Fibroblast of lung (primary cell): Measurements from ENCODE around the gene RERE. TPM values are rescaled to one million over a fixed set of nuclear protein-coding genes. Genes with fewer than 3 reads are reported as not detected.

ENCODE experiments used
- DNase-seq, 2 donors: peaks; one replicate each; pipeline versions ENCODE4 v3.0.0 to v3.0.0-alpha.2; 2010; ENCODE audit warnings: low read depth in 2 of 2
- H2AFZ ChIP-seq: 2 replicates; pipeline ENCODE4 v1.5.1; 2012; ENCODE audit warnings: low read length, control low read depth, inconsistent platforms
- H3K27ac ChIP-seq: 2 replicates; pipeline ENCODE4 v1.5.1; 2011; ENCODE audit warnings: low read length, control low read depth; ENCODE audit not compliant: insufficient read depth
- H3K27me3 ChIP-seq: 2 replicates; pipeline ENCODE4 v1.5.1; 2011; ENCODE audit warnings: mild to moderate bottlenecking, low read length; ENCODE audit not compliant: control insufficient read depth, insufficient read depth
- H3K36me3 ChIP-seq: 2 replicates; pipeline ENCODE4 v1.5.1; 2011; ENCODE audit warnings: low read length; ENCODE audit not compliant: control insufficient read depth, insufficient read depth
- H3K4me1 ChIP-seq: 2 replicates; pipeline ENCODE4 v1.5.1; 2011; ENCODE audit warnings: low read length; ENCODE audit not compliant: control insufficient read depth, insufficient read depth; ENCODE audit errors: extremely low read depth
- H3K4me2 ChIP-seq: 2 replicates; pipeline ENCODE4 v1.5.1; 2011; ENCODE audit warnings: low read length, control low read depth; ENCODE audit not compliant: insufficient read depth; ENCODE audit errors: extremely low read depth
- H3K4me3 ChIP-seq, 4 experiments: fragments of 200-600 bp in 1 of 4; sonication (generic) in 1 of 4; replicated peaks in 1 of 4; 2 replicates each; pipeline ENCODE4 v1.5.1; 2011 to 2016; ENCODE audit warnings: low read length in 4 of 4, low read depth in 3 of 4, mild to moderate bottlenecking in 3 of 4, control low read depth in 2 of 4, inconsistent platforms in 1 of 4, mixed read lengths in 1 of 4; ENCODE audit not compliant: insufficient read depth in 1 of 4; ENCODE audit errors: control extremely low read depth in 1 of 4
- H3K79me2 ChIP-seq: 2 replicates; pipeline ENCODE4 v1.5.1; 2012; ENCODE audit warnings: mild to moderate bottlenecking, low read length, inconsistent platforms; ENCODE audit not compliant: control insufficient read depth, insufficient read depth
- H3K9ac ChIP-seq: 2 replicates; pipeline ENCODE4 v1.5.1; 2011; ENCODE audit warnings: mild to moderate bottlenecking, low read length, control low read depth; ENCODE audit not compliant: insufficient read depth
- H3K9me3 ChIP-seq: 2 replicates; pipeline ENCODE4 v1.5.1; 2012; ENCODE audit warnings: low read depth, low read length; ENCODE audit not compliant: control insufficient read depth, insufficient read depth
- H4K20me1 ChIP-seq: 2 replicates; pipeline ENCODE4 v1.5.1; 2011; ENCODE audit warnings: low read length; ENCODE audit not compliant: control insufficient read depth, insufficient read depth; ENCODE audit errors: extremely low read depth
- CTCF ChIP-seq, 2 donors: IDR thresholded peaks in 1 of 2; conservative IDR thresholded peaks in 1 of 2; 1 replicate in 1 of 2; 2 replicates in 1 of 2; pipeline ENCODE4 v1.5.1; 2011 to 2012; ENCODE audit warnings: low read length in 2 of 2, control low read depth in 1 of 2, inconsistent platforms in 1 of 2, low read depth in 1 of 2, mild to moderate bottlenecking in 1 of 2
- EZH2 ChIP-seq: IDR thresholded peaks from 2 replicates; pipeline ENCODE4 v1.5.1; 2012; ENCODE audit warnings: low read length, control low read depth, mild to moderate bottlenecking; ENCODE audit errors: missing control alignments
- polyA plus RNA-seq, 2 donors: library from polyadenylated mRNA; depleted of rRNA in 1 of 2; stranded (reverse) in 1 of 2; unstranded in 1 of 2; fragments of >200 nt; gene quantifications; 2 replicates each; pipeline ENCODE4 v1.2.1, GENCODE V29; 2011 to 2012; ENCODE audit warnings: missing spikeins in 1 of 2
- total RNA-seq: library from RNA; depleted of rRNA; stranded (reverse); fragments of >200 nt; gene quantifications from 2 replicates; pipeline ENCODE4 v1.2.1, GENCODE V29; 2014

The RERE gene
- total and polyA plus RNA-seq, 2 donors (not counting 1 experiment from before 2014, with no cell fraction given), result 3.7 to 51.0 TPM

GRCh38 chr1:8797216-8797615, 20.2 kb downstream of the RERE start:
- no peaks in the 10 kb centered on the region for H3K27me3 ChIP-seq
- H3K4me3 ChIP-seq, result no peak overlapping the region
- H3K27ac ChIP-seq, result no peak overlapping the region
- TF ChIP-seq EZH2, result no peak
- no peak for TF ChIP-seq CTCF (conservative IDR thresholded peaks at IDR 0.05 in 1 of 2, IDR thresholded peaks at IDR 0.05 in 1 of 2; ENCODE audit: low read depth in 1 of 2, low read length in 2 of 2)
- H3K79me2 ChIP-seq, result no peaks in the 10 kb centered on the region
- H3K36me3 ChIP-seq, result no peaks in the 10 kb centered on the region
- H3K4me2 ChIP-seq, result no peak overlapping the region
- no peaks in the 10 kb centered on the region for H3K9me3 ChIP-seq
- peak; percentile 39 to 73 for DNase-seq
- H4K20me1 ChIP-seq, result no peaks in the 10 kb centered on the region
- H3K4me1 ChIP-seq, result no peaks in the 10 kb centered on the region
- no peak overlapping the region for H2AFZ ChIP-seq
- no peak overlapping the region for H3K9ac ChIP-seq

- Histone ChIP-seq H3K27me3 (no peaks in the 10 kb centered on the region), H3K9me3 (no peaks in the 10 kb centered on the region), H3K9ac (no peak overlapping the region), H4K20me1 (no peaks in the 10 kb centered on the region), H3K79me2 (no peaks in the 10 kb centered on the region), H3K4me1 (no peaks in the 10 kb centered on the region), H3K4me2 (no peak overlapping the region), H3K4me3 (no peak overlapping the region), H2AFZ (no peak overlapping the region), H3K36me3 (no peaks in the 10 kb centered on the region), H3K27ac (no peak overlapping the region)
- no peak for DNase-seq
- TF ChIP-seq EZH2 (no peak), CTCF (conservative IDR thresholded peaks at IDR 0.05 in 1 of 2, IDR thresholded peaks at IDR 0.05 in 1 of 2; ENCODE audit: low read depth in 1 of 2, low read length in 2 of 2) (no peak)
These were observed 20.6 kb downstream of the RERE start for GRCh38 chr1:8796812-8797211.

- Histone ChIP-seq H3K9ac (no peak overlapping the region), H3K4me3 (no peak overlapping the region), H3K4me1 (no peaks in the 10 kb centered on the region), H3K27ac (no peak overlapping the region), H3K36me3 (no peaks in the 10 kb centered on the region), H2AFZ (no peak overlapping the region), H3K4me2 (no peak overlapping the region), H3K27me3 (no peaks in the 10 kb centered on the region), H3K9me3 (no peaks in the 10 kb centered on the region), H4K20me1 (no peaks in the 10 kb centered on the region), H3K79me2 (no peaks in the 10 kb centered on the region)
- no peak for TF ChIP-seq CTCF (conservative IDR thresholded peaks at IDR 0.05 in 1 of 2, IDR thresholded peaks at IDR 0.05 in 1 of 2; ENCODE audit: low read depth in 1 of 2, low read length in 2 of 2)
- TF ChIP-seq EZH2, result no peak
- DNase-seq, result no peak
These were observed 22.8 kb downstream of the RERE start for GRCh38 chr1:8794605-8795004.
